IMR-90 (cell line): ENCODE measurements around the gene PDLIM4.

Source experiments
- BHLHE40 ChIP-seq: fragments of 150-350 bp; IDR thresholded peaks from 2 replicates; pipeline ENCODE4 v1.6.1; 2016; ENCODE audit warnings: mild to moderate bottlenecking, low read depth, low read length
- CTCF ChIP-seq: conservative IDR thresholded peaks from 2 replicates; pipeline ENCODE4 v1.5.1; 2012; ENCODE audit warnings: mild to moderate bottlenecking, low read depth, low read length, improper control_type of control experiment
- POLR2A ChIP-seq: IDR thresholded peaks from 2 replicates; pipeline ENCODE4 v1.6.1; 2012; ENCODE audit warnings: mild to moderate bottlenecking, low read depth, low read length
- RAD21 ChIP-seq: IDR thresholded peaks from 2 replicates; pipeline ENCODE4 v1.6.1; 2012; ENCODE audit warnings: low read length, improper control_type of control experiment
- RFX5 ChIP-seq: IDR thresholded peaks from 2 replicates; pipeline ENCODE4 v1.8.0; 2012; ENCODE audit warnings: low read depth, mild to moderate bottlenecking, low read length, moderate library complexity
- USF2 ChIP-seq: fragments of 150-350 bp; IDR thresholded peaks from 2 replicates; pipeline ENCODE4 v1.6.1; 2017; ENCODE audit warnings: mild to moderate bottlenecking, antibody characterized with exemption, low read length, low read depth

DNA sequence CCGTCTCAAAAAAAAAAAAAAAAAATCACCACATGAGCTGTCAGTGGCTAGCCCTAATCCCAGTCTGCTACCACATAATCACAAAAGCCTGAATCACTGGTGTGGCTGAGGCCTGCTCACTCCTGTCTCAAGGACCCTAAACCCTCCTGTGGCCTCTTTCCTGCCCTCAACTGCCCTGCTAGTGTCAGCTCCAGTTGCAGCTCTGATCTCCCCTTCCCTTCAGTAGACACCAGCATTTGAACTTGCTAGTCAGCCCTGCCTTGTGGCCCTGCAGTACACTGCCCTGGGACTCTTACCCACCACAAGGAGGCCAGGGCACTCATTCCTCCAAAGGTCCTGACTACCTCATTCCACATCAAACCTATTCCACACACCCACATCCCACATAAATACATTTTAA, 20.4 kb upstream of the PDLIM4 start:
- TF ChIP-seq RAD21 = 0 out of 2 replicates have a peak, but pooled peaks have one; percentile 11
- no peak for TF ChIP-seq POLR2A
- TF ChIP-seq CTCF = 0 out of 2 replicates have a peak, but pooled peaks have one; percentile 12
- TF ChIP-seq USF2 = no peak
- no peak for TF ChIP-seq BHLHE40
- TF ChIP-seq RFX5 = no peak
